B cell (primary cell): Measurements from ENCODE around the gene MAPK14. TPM values are rescaled to one million over a fixed set of nuclear protein-coding genes. Genes with fewer than 3 reads are reported as not detected.

Experiments
- ATAC-seq: fragments of 200-7000 bp; cut with Tn5 transposase; one replicate; pipeline ENCODE4 v1.10.0; 2021; ENCODE audit warnings: low read depth, mild to moderate bottlenecking, moderate number of reproducible peaks, moderate library complexity
- CTCF ChIA-PET: fragments of 350-600 bp; sonication (Branson Sonifier 250); formaldehyde crosslinking; loops from one replicate; lab custom pipeline; 2021; ENCODE audit warnings: antibody characterized with exemption, inconsistent platforms; lab: Charles Lee
- POLR2A ChIA-PET: fragments of 350-600 bp; sonication (Branson Sonifier 250); formaldehyde crosslinking; loops from one replicate; lab custom pipeline; 2021; ENCODE audit warnings: antibody characterized with exemption; lab: Charles Lee
- DNase-seq: peaks from one replicate; pipeline ENCODE4 v3.0.0; 2013
- H2AFZ ChIP-seq: 2 replicates; pipeline ENCODE4 v1.6.1; 2012; ENCODE audit warnings: mild to moderate bottlenecking, low read depth, low read length; ENCODE audit not compliant: insufficient read depth, poor library complexity, severe bottlenecking
- H3K27ac ChIP-seq, 2 donors: 1 replicate in 1 of 2; 2 replicates in 1 of 2; pipeline ENCODE4 v1.5.1; 2012 to 2013; ENCODE audit warnings: low read length in 2 of 2, mild to moderate bottlenecking in 2 of 2, moderate library complexity in 1 of 2
- H3K27me3 ChIP-seq, 4 experiments: fragments of 200-600 bp in 1 of 4; sonication (generic) in 1 of 4; replicated peaks in 1 of 4; 1 replicate in 2 of 4; 2 replicates in 2 of 4; pipeline versions ENCODE4 v1.6.1 to v1.7.0; 2013 to 2016; ENCODE audit warnings: low read length in 3 of 4, mild to moderate bottlenecking in 2 of 4, mixed read lengths in 1 of 4, moderate library complexity in 1 of 4; ENCODE audit not compliant: insufficient read depth in 4 of 4, control insufficient read depth in 3 of 4; ENCODE audit errors: control extremely low read depth in 1 of 4
- H3K36me3 ChIP-seq, 2 experiments: replicated peaks in 1 of 2; 1 replicate in 1 of 2; 2 replicates in 1 of 2; pipeline versions ENCODE4 v1.6.1 to v1.7.1; 2013; ENCODE audit warnings: low read length in 1 of 2; ENCODE audit not compliant: insufficient read depth in 2 of 2, control insufficient read depth in 1 of 2; ENCODE audit errors: control extremely low read depth in 1 of 2, extremely low read depth in 1 of 2
- H3K4me1 ChIP-seq, 2 donors: fragments of 200-600 bp in 1 of 2; sonication (generic) in 1 of 2; 1 replicate in 1 of 2; 2 replicates in 1 of 2; pipeline versions ENCODE4 v1.5.1 to v1.6.1; 2013 to 2017; ENCODE audit warnings: low read length in 2 of 2; ENCODE audit not compliant: control insufficient read depth in 2 of 2, insufficient read depth in 2 of 2
- H3K4me2 ChIP-seq: replicated peaks from 2 replicates; pipeline ENCODE3; 2012; ENCODE audit warnings: mild to moderate bottlenecking, low read depth, low read length; ENCODE audit not compliant: poor library complexity, severe bottlenecking
- H3K4me3 ChIP-seq, 5 experiments: fragments of 200-600 bp in 1 of 5; sonication (generic) in 1 of 5; 1 replicate in 3 of 5; 2 replicates in 2 of 5; pipeline versions ENCODE4 v1.5.1 to v1.7.0; 2011 to 2016; ENCODE audit warnings: low read length in 4 of 5, mild to moderate bottlenecking in 4 of 5, low read depth in 2 of 5, control low read depth in 1 of 5, moderate library complexity in 1 of 5; ENCODE audit not compliant: insufficient read depth in 1 of 5; ENCODE audit errors: control extremely low read depth in 1 of 5, extremely low read depth in 1 of 5
- H3K79me2 ChIP-seq: fragments of 200-600 bp; sonication (generic); one replicate; pipeline ENCODE4 v1.6.0; 2016; ENCODE audit warnings: low read length; ENCODE audit not compliant: control insufficient read depth, insufficient read depth
- H3K9ac ChIP-seq: fragments of 200-600 bp; sonication (generic); 2 replicates; pipeline ENCODE4 v1.6.1; 2017; ENCODE audit warnings: mild to moderate bottlenecking, low read length, moderate library complexity
- H3K9me3 ChIP-seq, 3 donors: one replicate each; pipeline versions ENCODE4 v1.6.1 to v1.7.1; 2013; ENCODE audit warnings: low read length in 2 of 3; ENCODE audit not compliant: control insufficient read depth in 2 of 3, insufficient read depth in 1 of 3; ENCODE audit errors: control extremely low read depth in 1 of 3
- H4K20me1 ChIP-seq: 2 replicates; pipeline ENCODE4 v1.6.0; 2012; ENCODE audit warnings: mild to moderate bottlenecking, low read length; ENCODE audit not compliant: insufficient read depth, control insufficient read depth, poor library complexity, severe bottlenecking
- H3K27ac Mint-ChIP-seq: one replicate; pipeline ENCODE4 v1.8.0; 2021; ENCODE audit warnings: mixed read lengths
- H3K27me3 Mint-ChIP-seq: one replicate; pipeline ENCODE4 v1.8.0; 2021; ENCODE audit warnings: mixed read lengths
- H3K4me1 Mint-ChIP-seq: one replicate; pipeline ENCODE4 v1.8.0; 2021; ENCODE audit warnings: mixed read lengths
- H3K4me3 Mint-ChIP-seq: one replicate; pipeline ENCODE4 v1.8.0; 2021; ENCODE audit warnings: mixed read lengths
- H3K9me3 Mint-ChIP-seq: one replicate; pipeline ENCODE4 v1.8.0; 2022; ENCODE audit warnings: mixed read lengths; ENCODE audit not compliant: insufficient read depth
- EZH2 ChIP-seq: IDR thresholded peaks from 2 replicates; pipeline ENCODE4 v1.6.1; 2012; ENCODE audit warnings: borderline replicate concordance, low read depth, mild to moderate bottlenecking, moderate library complexity, low read length; ENCODE audit not compliant: insufficient read depth, poor library complexity, severe bottlenecking
- WGBS: methylation state at CpG from one replicate; pipeline ENCODE4 v1.1.5; 2013; ENCODE audit warnings: missing lambda C conversion rate; ENCODE audit not compliant: insufficient coverage; 5-methylcytosine and 5-hydroxymethylcytosine counted together
- intact Hi-C: fragments of 100-400 bp; cut with micrococcal nuclease; formaldehyde crosslinking; loops from one replicate; pipeline ENCODE4 v1.10.0; 2022
- polyA plus RNA-seq: library from polyadenylated mRNA; depleted of rRNA; stranded (reverse); fragments of >200 nt; gene quantifications from 2 replicates; pipeline ENCODE4 v1.2.3, GENCODE V29; 2012
- total RNA-seq, 2 donors: library from RNA; stranded (reverse); fragments of 120-200 nt in 1 of 2; gene quantifications; 1 replicate in 1 of 2; 2 replicates in 1 of 2; pipeline versions ENCODE4 v1.2.3 to v1.2.4, GENCODE V29; 2013 to 2022
- TF ChIP-seq, protein P1 (sequence below): fragments of 200-600 bp; IDR thresholded peaks from one replicate; pipeline ENCODE4 v1.8.0; 2022; ENCODE audit warnings: antibody characterized with exemption, mild to moderate bottlenecking

MAPK14 gene
- total and polyA plus RNA-seq, 2 donors (not counting 1 experiment from before 2014, with no cell fraction given), result 19.5 to 50.4 TPM

DNA sequence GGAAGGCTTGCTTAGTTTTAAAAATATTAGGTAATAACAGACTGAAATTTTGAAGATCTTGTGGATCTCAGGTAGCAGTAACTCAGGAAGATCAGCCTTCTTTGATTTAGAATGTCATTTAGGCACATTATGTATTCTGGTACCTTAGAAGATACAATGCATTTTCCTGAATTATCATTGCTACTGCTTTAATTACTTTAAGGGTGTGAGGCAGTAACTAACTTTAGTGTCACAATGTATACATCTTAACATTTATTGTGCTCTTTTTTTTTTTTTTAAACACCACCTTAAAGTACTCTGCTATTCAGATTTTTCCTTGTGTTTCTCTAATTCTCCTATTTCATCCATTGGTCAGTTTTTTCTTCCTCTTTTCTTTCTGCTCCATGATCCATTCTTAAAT is 13.3 kb downstream of the MAPK14 start:
- H3K4me3 Mint-ChIP-seq, result no peak overlapping the region
- Histone ChIP-seq H3K4me1 (peaks cover 15 to 24% of the 10 kb centered on the region in 2 donors), H2AFZ (no peak overlapping the region), H3K9ac (no peak overlapping the region), H3K9me3 (no peaks in the 10 kb centered on the region), H3K4me3 (no peak overlapping the region), H4K20me1 (peaks cover 84% of the 10 kb centered on the region), H3K27me3 (no peaks in the 10 kb centered on the region), H3K27ac (no peak overlapping the region), H3K79me2 (peaks cover 99% of the 10 kb centered on the region), H3K4me2 (no peak overlapping the region), H3K36me3 (no peaks in the 10 kb centered on the region)
- H3K4me1 Mint-ChIP-seq, result peaks cover 58% of the 10 kb centered on the region
- ChIA-PET CTCF (no interaction called here), POLR2A (no interaction called here)
- no peaks in the 10 kb centered on the region for H3K27me3 Mint-ChIP-seq
- DNase-seq (no peak), ATAC-seq (no peak)
- TF ChIP-seq, protein P1, sequence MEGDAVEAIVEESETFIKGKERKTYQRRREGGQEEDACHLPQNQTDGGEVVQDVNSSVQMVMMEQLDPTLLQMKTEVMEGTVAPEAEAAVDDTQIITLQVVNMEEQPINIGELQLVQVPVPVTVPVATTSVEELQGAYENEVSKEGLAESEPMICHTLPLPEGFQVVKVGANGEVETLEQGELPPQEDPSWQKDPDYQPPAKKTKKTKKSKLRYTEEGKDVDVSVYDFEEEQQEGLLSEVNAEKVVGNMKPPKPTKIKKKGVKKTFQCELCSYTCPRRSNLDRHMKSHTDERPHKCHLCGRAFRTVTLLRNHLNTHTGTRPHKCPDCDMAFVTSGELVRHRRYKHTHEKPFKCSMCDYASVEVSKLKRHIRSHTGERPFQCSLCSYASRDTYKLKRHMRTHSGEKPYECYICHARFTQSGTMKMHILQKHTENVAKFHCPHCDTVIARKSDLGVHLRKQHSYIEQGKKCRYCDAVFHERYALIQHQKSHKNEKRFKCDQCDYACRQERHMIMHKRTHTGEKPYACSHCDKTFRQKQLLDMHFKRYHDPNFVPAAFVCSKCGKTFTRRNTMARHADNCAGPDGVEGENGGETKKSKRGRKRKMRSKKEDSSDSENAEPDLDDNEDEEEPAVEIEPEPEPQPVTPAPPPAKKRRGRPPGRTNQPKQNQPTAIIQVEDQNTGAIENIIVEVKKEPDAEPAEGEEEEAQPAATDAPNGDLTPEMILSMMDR, result no peak
- TF ChIP-seq EZH2, result no peak
- no peak overlapping the region for H3K27ac Mint-ChIP-seq
- intact Hi-C loops, result no loop called here
- H3K9me3 Mint-ChIP-seq, result no peaks in the 10 kb centered on the region

DNA sequence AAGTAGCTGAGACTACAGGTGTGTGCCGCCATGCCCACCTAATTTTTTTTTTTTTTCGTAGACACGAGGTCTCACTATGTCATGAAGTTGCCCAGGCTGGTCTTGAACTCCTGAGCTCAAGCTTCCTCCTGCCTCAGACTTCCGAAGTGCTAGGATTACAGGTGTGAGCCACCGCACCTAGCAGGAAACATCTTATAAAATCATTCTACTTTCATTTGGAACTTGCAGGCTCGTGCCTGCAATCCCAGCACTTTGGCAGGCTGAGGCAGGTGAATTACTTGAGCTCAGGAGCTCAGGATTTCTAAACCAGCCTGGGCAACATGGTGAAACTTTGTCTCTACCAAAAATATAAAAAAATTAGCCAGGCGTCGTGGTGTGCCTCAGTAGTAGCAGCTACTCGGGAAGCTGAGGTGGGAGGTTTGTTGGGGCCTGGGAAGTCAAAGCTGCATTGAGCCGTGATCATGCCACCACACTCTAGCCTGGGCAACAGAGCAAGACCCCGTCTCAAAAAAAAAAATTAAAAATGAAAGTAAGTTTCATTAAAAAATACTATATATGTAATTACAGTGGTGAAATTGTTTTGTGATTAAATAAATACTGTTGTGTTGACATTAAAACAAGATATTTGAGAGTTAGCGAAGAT is 15.1 kb downstream of the MAPK14 start:
- H3K79me2 ChIP-seq, result peaks cover 96% of the 10 kb centered on the region
- no peak for ATAC-seq
- no peak for TF ChIP-seq EZH2
- TF ChIP-seq, protein P1, result no peak
- no peak overlapping the region for H2AFZ ChIP-seq
- ChIA-PET CTCF (interaction anchor here (1.0 kb wide), 1 partner anchor 52 kb away, joined by 3 read pairs; no protein-coding TSS in a partner anchor), POLR2A (no interaction called here)
- peaks cover 9 to 18% of the 10 kb centered on the region in 2 donors for H3K4me1 ChIP-seq
- DNase-seq, result no peak
- no peak overlapping the region for H3K4me3 ChIP-seq
- Mint-ChIP-seq H3K9me3 (peaks cover 2% of the 10 kb centered on the region), H3K4me3 (no peak overlapping the region), H3K27me3 (no peaks in the 10 kb centered on the region), H3K27ac (no peak overlapping the region), H3K4me1 (peaks cover 56% of the 10 kb centered on the region)
- WGBS, result 98% methylated on average over 4 of the region's 12 CpGs
- no peak overlapping the region for H3K27ac ChIP-seq
- intact Hi-C loops, result no loop called here
- H3K4me2 ChIP-seq, result no peak overlapping the region
- no peaks in the 10 kb centered on the region for H3K36me3 ChIP-seq
- H3K27me3 ChIP-seq, result no peaks in the 10 kb centered on the region
- no peak overlapping the region for H3K9ac ChIP-seq
- peaks cover 89% of the 10 kb centered on the region for H4K20me1 ChIP-seq
- H3K9me3 ChIP-seq, result no peaks in the 10 kb centered on the region
